GM19240 (cell line): ENCODE results near the gene IL1RAPL1.
"Not testable (repeated sequence)": the region's sequence is repeated elsewhere in the genome, so short reads cannot be mapped to it uniquely, and the experiment has no call there.

Source experiments
- DNase-seq: peaks from one replicate; pipeline ENCODE4 v3.0.0; 2011; ENCODE audit warnings: low spot score; ENCODE audit not compliant: insufficient read length

IL1RAPL1 gene

DNA sequence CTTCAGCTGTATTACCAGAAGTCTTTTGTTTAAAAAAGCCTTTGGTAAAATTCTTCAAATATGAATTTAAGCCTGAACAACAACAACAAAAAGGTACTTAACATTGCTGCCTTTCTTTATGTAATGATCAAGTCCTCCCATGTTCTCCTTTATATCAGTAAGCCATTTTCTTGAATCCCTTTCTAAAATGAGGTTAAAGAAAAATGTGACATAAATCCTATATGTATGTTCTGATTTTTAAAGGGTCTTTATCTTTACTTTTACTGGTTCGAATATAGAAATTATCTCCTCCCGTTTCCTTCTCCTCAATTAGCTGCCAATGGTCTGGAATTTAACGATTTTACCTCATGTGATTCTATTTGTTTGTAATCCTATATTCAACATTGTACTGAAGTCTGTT is 522.8 kb downstream of the IL1RAPL1 start:
- DNase-seq = no peak

- no peak for DNase-seq
Observed at GRCh38 chrX:29113221-29113620, 526.0 kb downstream of the IL1RAPL1 start.

GRCh38 chrX:29122817-29123216 is 535.6 kb downstream of the IL1RAPL1 start:
- DNase-seq = not testable (repeated sequence)

DNA sequence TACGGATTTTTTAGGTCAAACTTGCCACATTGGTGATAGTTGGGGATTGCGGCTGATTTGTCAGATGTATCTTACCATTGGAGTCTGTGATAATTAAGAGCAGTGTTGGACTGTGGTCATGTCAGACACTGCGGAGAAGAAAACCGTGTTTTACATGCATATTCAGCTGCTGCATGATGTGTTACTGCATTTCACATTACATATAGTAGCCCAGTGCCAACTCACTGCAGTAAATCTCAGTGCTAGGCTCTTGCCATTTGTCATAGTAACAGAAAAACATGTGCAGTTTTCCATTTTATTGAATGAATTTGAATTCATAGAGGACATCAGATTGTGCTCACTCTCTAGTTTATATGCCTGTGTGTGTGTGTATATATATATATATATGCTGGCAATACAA is 543.7 kb downstream of the IL1RAPL1 start:
- DNase-seq = no peak

- no peak for DNase-seq
Observed at GRCh38 chrX:29136904-29137303, 549.7 kb downstream of the IL1RAPL1 start.

- no peak for DNase-seq
Observed at GRCh38 chrX:29138003-29138402, 550.8 kb downstream of the IL1RAPL1 start.

DNA sequence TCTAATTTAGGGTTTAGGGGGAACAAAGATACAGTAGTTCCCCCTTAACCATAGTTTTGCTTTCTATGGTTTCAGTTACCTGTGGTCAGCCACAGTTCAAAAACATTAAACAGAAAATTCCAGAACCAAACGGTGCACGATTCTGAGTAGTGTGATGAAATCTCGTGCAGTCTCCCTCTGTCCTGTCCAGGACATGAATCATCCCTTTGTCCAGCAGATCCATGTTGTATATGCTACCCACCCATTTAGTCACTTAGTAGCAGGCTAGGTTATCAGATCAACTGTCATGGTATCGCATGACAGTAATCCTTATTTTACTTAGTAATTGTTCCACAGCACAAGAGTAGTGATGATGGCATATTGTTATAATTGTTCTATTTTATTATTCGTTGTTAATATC is 556.1 kb downstream of the IL1RAPL1 start:
- no peak for DNase-seq

DNA sequence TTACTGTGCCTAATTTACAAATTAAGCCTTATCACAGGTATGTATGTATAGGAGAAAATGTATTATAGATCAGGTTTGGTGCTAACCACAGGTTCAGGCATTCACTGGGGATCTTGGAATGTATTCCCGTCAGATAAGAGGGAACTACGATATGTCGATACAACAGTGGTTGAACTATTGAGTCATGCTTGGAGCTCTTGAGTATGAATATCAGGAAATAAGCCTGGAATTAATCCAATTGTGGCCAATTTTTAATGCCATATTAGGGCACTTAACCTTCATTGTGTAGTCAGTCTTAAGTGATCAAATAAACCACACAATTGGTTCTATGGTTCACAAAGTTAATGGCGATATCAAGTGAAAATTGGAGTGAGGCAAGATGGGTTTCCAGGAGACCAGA is 556.5 kb downstream of the IL1RAPL1 start:
- DNase-seq = no peak

DNA sequence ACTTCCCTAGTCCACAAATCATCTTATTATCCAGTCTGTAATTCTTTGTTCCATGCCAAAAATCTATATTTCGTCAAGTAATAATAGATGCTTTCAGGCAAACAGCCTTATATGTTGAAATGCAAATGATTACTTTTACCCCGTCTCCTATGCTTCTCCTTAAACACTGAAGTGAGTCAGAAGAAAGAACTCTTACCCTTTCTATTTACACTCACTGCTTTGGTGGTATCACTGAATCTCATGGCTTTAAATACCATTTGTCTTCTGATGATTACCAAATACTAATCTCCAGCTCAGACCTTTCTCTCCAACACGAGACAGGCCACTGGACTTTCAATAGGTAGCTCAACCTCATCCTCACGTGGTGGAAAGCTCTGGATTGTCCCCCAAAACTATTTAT is 558.1 kb downstream of the IL1RAPL1 start:
- DNase-seq = no peak

DNA sequence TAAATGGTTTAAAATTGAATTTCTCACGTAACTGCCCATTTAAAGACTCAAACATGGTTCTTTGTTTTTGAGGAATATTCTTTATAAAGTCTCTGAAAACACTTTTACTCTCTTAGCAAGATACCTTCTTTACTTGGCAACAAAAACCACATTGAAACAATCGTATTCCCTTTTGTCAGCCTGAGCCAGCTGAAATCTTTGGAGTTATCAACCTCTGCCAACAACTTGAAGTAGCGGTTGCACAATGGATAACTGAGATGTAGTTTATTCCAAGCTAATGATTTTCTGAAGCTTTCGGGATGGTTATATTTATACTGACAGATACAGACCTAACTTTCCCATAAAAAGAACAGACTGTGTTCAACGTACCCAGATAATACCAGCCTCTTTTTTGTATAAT is 561.3 kb downstream of the IL1RAPL1 start:
- DNase-seq = no peak

GRCh38 chrX:29155286-29155685 is 568.0 kb downstream of the IL1RAPL1 start:
- DNase-seq = no peak

- DNase-seq = no peak
Observed at GRCh38 chrX:29172880-29173279, 585.6 kb downstream of the IL1RAPL1 start.

- no peak for DNase-seq
Observed at GRCh38 chrX:29187264-29187663, 600.0 kb downstream of the IL1RAPL1 start.

DNA sequence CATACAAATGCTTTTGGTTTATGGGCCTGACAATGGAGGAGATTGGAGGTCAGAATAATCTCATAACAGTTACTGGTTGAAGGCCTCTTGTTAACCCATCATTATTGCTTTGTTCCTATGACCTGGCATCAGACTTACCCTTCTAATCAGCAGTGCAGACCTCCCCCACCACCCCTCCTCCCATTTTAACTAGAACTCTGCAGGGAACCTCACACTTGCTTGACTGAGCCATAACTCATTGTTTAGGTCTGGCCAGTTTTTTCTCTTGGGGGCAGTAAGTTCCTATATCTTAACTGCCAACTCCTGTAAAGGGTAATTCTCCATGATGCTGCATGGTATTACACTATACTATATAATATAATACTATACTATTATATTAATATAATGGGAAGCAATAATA is 609.3 kb downstream of the IL1RAPL1 start:
- DNase-seq = no peak

GRCh38 chrX:29215251-29215650 is 628.0 kb downstream of the IL1RAPL1 start:
- DNase-seq = no peak

DNA sequence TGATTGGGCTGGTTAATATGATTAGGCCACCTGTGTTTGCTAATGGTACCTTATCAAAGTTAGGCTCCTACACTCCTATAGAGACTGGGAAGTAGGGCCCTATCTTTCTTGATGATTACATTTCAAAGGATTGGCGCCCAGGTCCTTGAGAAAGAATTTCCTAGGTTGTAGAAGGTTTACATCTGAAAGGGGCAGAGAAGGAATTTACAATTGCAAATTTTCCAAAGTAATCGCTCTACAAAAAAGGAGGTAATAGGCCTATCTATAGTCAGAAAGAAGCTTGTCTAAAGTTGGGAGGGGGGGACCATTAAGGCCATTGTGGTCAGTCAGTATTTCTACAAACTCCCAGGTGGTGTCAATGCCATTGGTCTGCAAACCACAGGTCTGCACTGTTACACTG is 638.4 kb downstream of the IL1RAPL1 start:
- DNase-seq = no peak

DNA sequence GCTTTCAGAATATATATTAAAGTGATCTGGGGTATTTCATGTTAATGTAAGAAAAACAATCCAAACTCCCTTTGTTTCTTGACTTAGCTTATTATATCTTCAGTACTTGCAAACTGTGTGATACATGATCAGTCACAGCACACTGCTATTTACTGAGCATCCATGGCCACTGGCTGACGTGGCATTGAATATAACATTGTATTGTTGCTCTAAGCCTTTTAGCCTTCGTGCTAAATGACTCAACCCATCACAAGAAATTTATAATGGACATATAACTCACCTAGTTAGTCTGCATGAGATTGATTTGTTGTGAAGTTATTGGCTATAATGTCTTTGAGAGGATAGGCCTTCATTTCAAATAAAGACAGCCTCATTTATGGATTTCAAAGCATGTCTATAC is 642.6 kb downstream of the IL1RAPL1 start:
- no peak for DNase-seq

GRCh38 chrX:29231800-29232199 is 644.6 kb downstream of the IL1RAPL1 start:
- DNase-seq = no peak

DNA sequence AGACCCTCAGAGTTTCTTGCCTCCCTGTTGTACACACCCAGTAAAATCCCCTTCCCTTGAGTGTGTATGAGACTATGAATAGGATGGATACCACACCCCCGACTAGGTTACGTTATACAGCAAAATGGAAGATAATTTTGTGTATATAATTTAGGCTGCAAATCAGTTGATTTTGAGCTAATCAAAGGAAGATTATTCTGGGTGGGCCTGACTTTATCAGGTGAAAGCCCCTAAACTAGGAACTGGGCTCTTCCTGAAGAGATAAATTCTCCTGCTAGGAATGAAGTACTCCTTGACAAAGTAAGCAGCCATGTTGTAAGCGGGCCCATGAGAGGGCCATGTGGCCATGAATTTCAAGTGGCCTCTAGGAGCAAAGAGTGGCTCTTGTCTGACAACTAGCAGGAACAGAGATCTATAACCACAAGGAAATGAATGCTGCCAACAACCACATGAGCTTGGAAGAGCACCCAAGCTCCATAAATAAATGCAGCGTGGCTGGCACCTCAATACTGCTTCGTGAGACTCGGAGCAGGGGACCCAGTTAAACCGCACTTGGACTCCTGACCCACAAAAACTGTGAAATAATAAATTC is 646.4 kb downstream of the IL1RAPL1 start:
- no peak for DNase-seq

- DNase-seq = no peak
Observed at GRCh38 chrX:29237972-29238371, 650.7 kb downstream of the IL1RAPL1 start.

- no peak for DNase-seq
Observed at GRCh38 chrX:29241809-29242208, 654.6 kb downstream of the IL1RAPL1 start.

- no peak for DNase-seq
Observed at GRCh38 chrX:29242856-29243255, 655.6 kb downstream of the IL1RAPL1 start.

DNA sequence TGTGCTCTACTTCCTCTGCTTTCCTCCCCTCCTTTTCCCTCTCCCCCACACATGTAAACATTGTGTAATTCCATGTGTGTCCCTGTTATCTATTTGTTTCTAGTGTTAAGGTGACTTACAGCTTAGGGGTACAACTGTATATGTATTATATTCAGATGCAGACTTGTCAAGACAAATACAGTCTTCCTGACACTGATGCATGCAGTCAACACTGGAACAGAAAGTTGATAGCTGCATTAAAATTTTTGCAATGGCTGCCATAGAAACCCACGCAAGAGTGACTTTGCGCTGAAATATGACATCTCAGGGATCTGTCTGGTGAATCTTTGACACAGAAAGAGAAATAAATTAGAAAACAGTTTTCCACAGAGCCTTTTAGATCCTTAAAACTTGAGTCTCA is 656.7 kb downstream of the IL1RAPL1 start:
- no peak for DNase-seq

DNA sequence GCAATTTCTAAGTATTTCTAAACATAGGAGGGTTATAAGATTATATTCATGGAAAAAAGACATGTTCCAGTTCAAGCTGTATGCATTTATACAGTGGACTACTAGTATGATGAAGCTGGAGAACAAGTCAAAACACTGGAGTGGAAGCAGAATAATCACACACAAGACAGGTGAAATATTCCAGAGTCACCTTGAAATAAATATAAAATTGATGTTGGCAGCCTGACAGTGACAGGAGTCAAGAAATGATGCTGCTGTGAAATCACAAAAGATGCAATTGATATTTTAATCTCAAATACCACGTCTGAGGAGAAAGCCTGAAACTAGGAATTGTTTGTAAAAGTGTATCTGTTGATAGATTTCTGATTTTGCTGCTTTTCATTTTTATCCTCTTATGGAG is 667.3 kb downstream of the IL1RAPL1 start:
- DNase-seq = no peak
